HG02678 (cell line): ENCODE measurements around the gene NUDCD3.

ENCODE experiments used
- ATAC-seq: cut with Tn5 transposase; IDR thresholded peaks from one replicate; pipeline ENCODE4 v1.9.1; 2021; ENCODE audit warnings: mild to moderate bottlenecking, moderate library complexity; ENCODE audit not compliant: unreplicated experiment

NUDCD3 gene

GRCh38 chr7:44403176-44403759 lies 87.2 kb downstream of the NUDCD3 start:
- ATAC-seq: no peak

GRCh38 chr7:44402401-44403060 lies 87.9 kb downstream of the NUDCD3 start:
- ATAC-seq: no peak

GRCh38 chr7:44401692-44402091 lies 88.8 kb downstream of the NUDCD3 start:
- ATAC-seq: no peak

GRCh38 chr7:44400033-44400511 lies 90.4 kb downstream of the NUDCD3 start:
- no peak for ATAC-seq

GRCh38 chr7:44398953-44399574 lies 91.4 kb downstream of the NUDCD3 start:
- ATAC-seq: no peak

- no peak for ATAC-seq
Observed at GRCh38 chr7:44398511-44398911, 91.9 kb downstream of the NUDCD3 start.

- no peak for ATAC-seq
Observed at GRCh38 chr7:44396931-44397545, 93.4 kb downstream of the NUDCD3 start.

GRCh38 chr7:44396496-44396895 lies 94.0 kb downstream of the NUDCD3 start:
- ATAC-seq: no peak

GRCh38 chr7:44395067-44395466 lies 95.4 kb downstream of the NUDCD3 start:
- no peak for ATAC-seq

- ATAC-seq: no peak
Observed at GRCh38 chr7:44394636-44395035, 95.8 kb downstream of the NUDCD3 start.

GRCh38 chr7:44394112-44394447 lies 96.4 kb downstream of the NUDCD3 start:
- no peak for ATAC-seq

- ATAC-seq: no peak
Observed at GRCh38 chr7:44393238-44394111, 97.0 kb downstream of the NUDCD3 start.

- ATAC-seq: no peak
Observed at GRCh38 chr7:44392618-44393010, 97.8 kb downstream of the NUDCD3 start.

GRCh38 chr7:44391746-44392617 lies 98.5 kb downstream of the NUDCD3 start:
- no peak for ATAC-seq

- no peak for ATAC-seq
Observed at GRCh38 chr7:44391171-44391570, 99.3 kb downstream of the NUDCD3 start.

- no peak for ATAC-seq
Observed at GRCh38 chr7:44390701-44391100, 99.8 kb downstream of the NUDCD3 start.

GRCh38 chr7:44388089-44388970 lies 102.1 kb downstream of the NUDCD3 start:
- no peak for ATAC-seq

GRCh38 chr7:44387389-44387788 lies 103.1 kb downstream of the NUDCD3 start:
- ATAC-seq: no peak
